Measurements from ENCODE around the gene THRB.

The THRB gene

DNA sequence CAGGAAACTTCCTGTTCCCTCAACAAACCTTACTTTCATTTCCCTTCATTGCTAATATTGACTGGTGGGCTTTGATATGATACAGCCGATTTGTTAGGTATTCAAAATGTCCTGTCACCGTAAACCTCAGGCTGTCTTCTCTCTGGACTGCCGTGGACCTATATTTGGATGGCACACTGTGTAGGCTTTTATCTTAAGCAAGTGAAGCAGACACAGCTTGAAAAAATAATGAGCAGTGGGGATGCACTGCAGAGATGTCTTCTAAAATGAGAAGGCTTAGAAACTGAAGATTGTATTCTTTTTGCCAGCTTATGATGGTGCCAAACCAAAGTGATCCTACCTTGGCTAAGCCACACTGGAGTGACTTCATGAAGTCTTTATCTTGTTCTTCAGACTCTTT, 283.3 kb downstream of the THRB start:
- Histone ChIP-seq H3K27me3 (replicated peaks; ENCODE audit: control insufficient read depth, insufficient read depth, low read length, poor library complexity, severe bottlenecking) (no peaks in the 10 kb centered on the region), H3K4me1 (ENCODE audit: control insufficient read depth, insufficient read depth, low read length, poor library complexity, severe bottlenecking) (no peaks in the 10 kb centered on the region), H3K36me3 (ENCODE audit: control insufficient read depth, insufficient read depth, low read length) (no peaks in the 10 kb centered on the region), H3K27ac (ENCODE audit: insufficient read depth, low read length, poor library complexity, severe bottlenecking) (no peak overlapping the region), H3K9me3 (ENCODE audit: control insufficient read depth, low read length) (no peaks in the 10 kb centered on the region), H3K4me3 (ENCODE audit: insufficient read depth, low read depth, low read length, poor library complexity, severe bottlenecking) (no peak overlapping the region)
- no peak for DNase-seq

DNA sequence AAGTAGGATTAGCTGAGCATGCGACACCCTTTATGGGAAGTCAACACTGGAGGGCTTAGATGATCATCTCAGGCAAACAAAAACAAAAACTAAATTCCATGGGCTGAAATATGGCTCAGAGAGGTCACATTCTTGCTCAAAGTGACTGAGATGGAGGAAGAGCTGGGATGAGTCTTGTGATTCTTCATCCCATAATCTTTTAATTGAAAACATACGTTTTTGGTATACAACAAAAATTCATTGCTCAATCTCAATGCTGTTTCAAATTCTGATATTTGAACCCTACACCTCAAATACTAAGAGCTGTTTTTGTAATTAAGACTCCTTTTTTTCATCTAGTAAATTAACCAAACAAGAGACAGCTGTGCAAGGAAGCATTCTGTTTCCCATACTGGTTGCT, 292.6 kb downstream of the THRB start:
- no peaks in the 10 kb centered on the region for H3K4me1 ChIP-seq (ENCODE audit: control insufficient read depth, insufficient read depth, low read length, poor library complexity, severe bottlenecking)
- no peak overlapping the region for H3K27ac ChIP-seq (ENCODE audit: insufficient read depth, low read length, poor library complexity, severe bottlenecking)
- H3K9me3 ChIP-seq (ENCODE audit: control insufficient read depth, low read length): no peaks in the 10 kb centered on the region
- DNase-seq: no peak
- H3K4me3 ChIP-seq (ENCODE audit: insufficient read depth, low read depth, low read length, poor library complexity, severe bottlenecking): no peak overlapping the region
- H3K27me3 ChIP-seq (replicated peaks; ENCODE audit: control insufficient read depth, insufficient read depth, low read length, poor library complexity, severe bottlenecking): no peaks in the 10 kb centered on the region
- H3K36me3 ChIP-seq (ENCODE audit: control insufficient read depth, insufficient read depth, low read length): no peaks in the 10 kb centered on the region

DNA sequence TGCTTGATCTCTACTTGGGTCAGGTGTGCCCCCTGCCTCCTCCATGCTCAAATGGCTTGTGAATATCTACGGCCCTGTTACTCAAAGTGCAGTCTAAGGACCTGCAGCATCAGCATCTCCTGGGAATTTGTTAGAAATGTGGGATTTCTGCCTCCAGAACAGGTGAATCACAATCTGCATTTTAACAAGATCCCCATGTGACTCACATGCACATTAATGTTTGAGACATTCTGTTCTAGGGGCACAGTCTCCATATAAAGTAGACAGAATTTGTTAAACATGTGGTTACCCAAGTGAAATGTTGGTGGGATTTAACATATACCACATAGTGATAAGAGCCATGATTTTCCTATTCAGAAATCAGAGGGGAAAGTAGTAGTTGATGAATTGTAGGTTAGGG, 293.3 kb downstream of the THRB start:
- Histone ChIP-seq H3K4me3 (ENCODE audit: insufficient read depth, low read depth, low read length, poor library complexity, severe bottlenecking) (no peak overlapping the region), H3K9me3 (ENCODE audit: control insufficient read depth, low read length) (no peaks in the 10 kb centered on the region), H3K27ac (ENCODE audit: insufficient read depth, low read length, poor library complexity, severe bottlenecking) (no peak overlapping the region), H3K4me1 (ENCODE audit: control insufficient read depth, insufficient read depth, low read length, poor library complexity, severe bottlenecking) (no peaks in the 10 kb centered on the region), H3K27me3 (replicated peaks; ENCODE audit: control insufficient read depth, insufficient read depth, low read length, poor library complexity, severe bottlenecking) (no peaks in the 10 kb centered on the region), H3K36me3 (ENCODE audit: control insufficient read depth, insufficient read depth, low read length) (no peaks in the 10 kb centered on the region)
- no peak for DNase-seq

DNA sequence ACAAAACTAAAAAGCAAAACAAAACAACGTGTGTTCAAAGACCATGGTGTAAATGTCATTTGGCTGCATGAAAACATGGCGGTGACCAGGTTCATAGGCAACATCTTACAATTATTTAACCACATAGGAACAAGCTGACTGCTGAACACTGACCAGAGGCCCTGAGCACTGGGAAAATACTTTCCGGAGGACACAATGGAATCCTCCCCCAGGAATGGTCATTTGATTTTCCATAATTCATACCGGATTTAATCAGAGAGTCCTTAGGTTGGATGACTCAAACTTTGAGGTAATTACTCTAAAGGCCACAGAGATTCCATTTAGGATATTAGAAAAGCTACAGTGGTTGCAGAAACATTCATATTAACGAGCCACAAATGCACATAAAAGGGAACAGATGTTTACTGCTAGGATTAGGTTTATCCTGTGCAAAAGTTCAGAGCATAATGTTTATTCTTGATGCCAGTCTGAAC, 294.8 kb downstream of the THRB start:
- Histone ChIP-seq H3K4me1 (ENCODE audit: control insufficient read depth, insufficient read depth, low read length, poor library complexity, severe bottlenecking) (no peaks in the 10 kb centered on the region), H3K27ac (ENCODE audit: insufficient read depth, low read length, poor library complexity, severe bottlenecking) (no peak overlapping the region), H3K36me3 (ENCODE audit: control insufficient read depth, insufficient read depth, low read length) (no peaks in the 10 kb centered on the region), H3K4me3 (ENCODE audit: insufficient read depth, low read depth, low read length, poor library complexity, severe bottlenecking) (no peak overlapping the region), H3K9me3 (ENCODE audit: control insufficient read depth, low read length) (no peaks in the 10 kb centered on the region), H3K27me3 (replicated peaks; ENCODE audit: control insufficient read depth, insufficient read depth, low read length, poor library complexity, severe bottlenecking) (no peaks in the 10 kb centered on the region)
- no peak for DNase-seq

DNA sequence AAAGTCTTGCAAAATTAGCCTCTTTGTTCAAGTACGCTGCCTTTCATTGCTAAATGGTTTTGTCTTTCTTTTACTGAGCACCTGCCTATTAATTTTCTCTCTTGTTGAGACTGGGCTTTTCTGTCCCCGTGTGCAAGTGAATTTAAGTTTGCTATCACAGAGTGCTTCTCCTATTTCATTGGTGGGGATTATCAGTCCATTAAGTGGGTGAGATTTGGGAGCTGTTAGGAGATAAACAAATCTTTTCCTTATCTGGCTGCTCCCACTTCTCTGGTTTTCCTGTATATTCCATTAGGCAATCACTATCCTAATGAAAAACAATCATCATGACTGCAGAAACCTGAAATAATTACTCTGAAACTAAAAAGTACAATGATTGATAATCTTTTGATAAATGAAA, 295.4 kb downstream of the THRB start:
- Histone ChIP-seq H3K9me3 (ENCODE audit: control insufficient read depth, low read length) (no peaks in the 10 kb centered on the region), H3K4me3 (ENCODE audit: insufficient read depth, low read depth, low read length, poor library complexity, severe bottlenecking) (no peak overlapping the region), H3K27ac (ENCODE audit: insufficient read depth, low read length, poor library complexity, severe bottlenecking) (no peak overlapping the region), H3K27me3 (replicated peaks; ENCODE audit: control insufficient read depth, insufficient read depth, low read length, poor library complexity, severe bottlenecking) (no peaks in the 10 kb centered on the region), H3K4me1 (ENCODE audit: control insufficient read depth, insufficient read depth, low read length, poor library complexity, severe bottlenecking) (no peaks in the 10 kb centered on the region), H3K36me3 (ENCODE audit: control insufficient read depth, insufficient read depth, low read length) (no peaks in the 10 kb centered on the region)
- no peak for DNase-seq

DNA sequence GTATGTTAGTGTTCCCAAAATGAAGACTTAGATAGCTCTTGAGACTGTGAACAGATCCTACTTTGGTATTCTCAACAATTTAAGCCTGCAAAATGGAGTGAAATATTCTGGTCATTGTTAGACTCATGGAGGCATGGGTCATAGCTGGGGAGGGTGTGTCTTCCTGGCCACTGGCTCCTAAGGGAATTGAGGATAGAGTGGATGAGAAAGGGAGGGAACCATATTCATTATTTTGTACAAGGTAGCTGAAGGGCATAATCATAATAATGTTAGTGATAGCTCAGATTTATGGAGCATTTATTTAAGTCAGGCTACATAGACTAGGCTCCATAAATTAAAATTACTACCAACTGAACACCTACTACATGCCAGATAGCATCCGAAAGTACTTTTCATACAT, 295.9 kb downstream of the THRB start:
- Histone ChIP-seq H3K36me3 (ENCODE audit: control insufficient read depth, insufficient read depth, low read length) (no peaks in the 10 kb centered on the region), H3K9me3 (ENCODE audit: control insufficient read depth, low read length) (no peaks in the 10 kb centered on the region), H3K27me3 (replicated peaks; ENCODE audit: control insufficient read depth, insufficient read depth, low read length, poor library complexity, severe bottlenecking) (no peaks in the 10 kb centered on the region), H3K27ac (ENCODE audit: insufficient read depth, low read length, poor library complexity, severe bottlenecking) (no peak overlapping the region), H3K4me1 (ENCODE audit: control insufficient read depth, insufficient read depth, low read length, poor library complexity, severe bottlenecking) (no peaks in the 10 kb centered on the region), H3K4me3 (ENCODE audit: insufficient read depth, low read depth, low read length, poor library complexity, severe bottlenecking) (no peak overlapping the region)
- DNase-seq: no peak

DNA sequence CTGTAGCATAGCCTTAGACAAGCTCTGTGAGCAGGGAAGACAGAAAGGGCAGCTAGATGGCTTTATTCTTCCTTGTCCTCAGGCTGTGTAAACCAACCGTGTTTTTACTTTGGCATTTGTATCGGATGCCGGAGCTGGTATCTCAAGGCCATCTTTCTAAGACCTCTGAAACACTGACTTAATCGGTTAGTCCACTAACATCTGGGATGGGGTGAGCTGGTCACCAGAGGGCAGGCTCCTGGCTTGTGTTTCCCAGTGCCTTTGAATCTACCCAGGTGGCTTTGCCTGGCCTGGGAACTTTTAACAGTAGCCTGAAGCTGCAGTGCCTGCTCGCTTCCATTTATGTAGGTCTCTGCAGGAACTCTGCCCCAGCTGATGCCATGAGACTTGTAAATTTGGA, 296.8 kb downstream of the THRB start:
- H3K4me1 ChIP-seq (ENCODE audit: control insufficient read depth, insufficient read depth, low read length, poor library complexity, severe bottlenecking): no peaks in the 10 kb centered on the region
- H3K4me3 ChIP-seq (ENCODE audit: insufficient read depth, low read depth, low read length, poor library complexity, severe bottlenecking): no peak overlapping the region
- DNase-seq: no peak
- H3K27ac ChIP-seq (ENCODE audit: insufficient read depth, low read length, poor library complexity, severe bottlenecking): no peak overlapping the region
- no peaks in the 10 kb centered on the region for H3K36me3 ChIP-seq (ENCODE audit: control insufficient read depth, insufficient read depth, low read length)
- no peaks in the 10 kb centered on the region for H3K27me3 ChIP-seq (replicated peaks; ENCODE audit: control insufficient read depth, insufficient read depth, low read length, poor library complexity, severe bottlenecking)
- no peaks in the 10 kb centered on the region for H3K9me3 ChIP-seq (ENCODE audit: control insufficient read depth, low read length)

DNA sequence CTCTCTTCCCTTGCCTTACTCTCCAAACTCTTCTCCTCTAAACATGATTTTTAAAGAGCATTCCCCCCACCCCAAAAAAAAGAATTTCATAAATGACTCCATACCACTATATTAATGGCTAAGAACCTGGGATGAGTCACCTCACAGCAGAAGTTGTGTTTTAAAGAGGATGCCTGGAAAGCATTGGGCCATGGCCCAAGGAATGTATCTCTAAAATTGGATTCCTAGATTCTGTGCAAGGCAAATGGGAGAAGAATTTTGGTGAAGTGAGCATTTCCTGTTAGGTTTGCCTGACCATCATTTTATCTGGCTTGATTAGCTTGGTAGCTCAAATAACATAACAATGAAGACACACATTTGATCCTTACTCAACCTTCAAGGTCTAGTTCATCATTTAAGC, 298.1 kb downstream of the THRB start:
- DNase-seq: no peak
- no peaks in the 10 kb centered on the region for H3K9me3 ChIP-seq (ENCODE audit: control insufficient read depth, low read length)
- H3K4me1 ChIP-seq (ENCODE audit: control insufficient read depth, insufficient read depth, low read length, poor library complexity, severe bottlenecking): no peaks in the 10 kb centered on the region
- H3K36me3 ChIP-seq (ENCODE audit: control insufficient read depth, insufficient read depth, low read length): no peaks in the 10 kb centered on the region
- no peak overlapping the region for H3K27ac ChIP-seq (ENCODE audit: insufficient read depth, low read length, poor library complexity, severe bottlenecking)
- H3K4me3 ChIP-seq (ENCODE audit: insufficient read depth, low read depth, low read length, poor library complexity, severe bottlenecking): no peak overlapping the region
- no peaks in the 10 kb centered on the region for H3K27me3 ChIP-seq (replicated peaks; ENCODE audit: control insufficient read depth, insufficient read depth, low read length, poor library complexity, severe bottlenecking)

DNA sequence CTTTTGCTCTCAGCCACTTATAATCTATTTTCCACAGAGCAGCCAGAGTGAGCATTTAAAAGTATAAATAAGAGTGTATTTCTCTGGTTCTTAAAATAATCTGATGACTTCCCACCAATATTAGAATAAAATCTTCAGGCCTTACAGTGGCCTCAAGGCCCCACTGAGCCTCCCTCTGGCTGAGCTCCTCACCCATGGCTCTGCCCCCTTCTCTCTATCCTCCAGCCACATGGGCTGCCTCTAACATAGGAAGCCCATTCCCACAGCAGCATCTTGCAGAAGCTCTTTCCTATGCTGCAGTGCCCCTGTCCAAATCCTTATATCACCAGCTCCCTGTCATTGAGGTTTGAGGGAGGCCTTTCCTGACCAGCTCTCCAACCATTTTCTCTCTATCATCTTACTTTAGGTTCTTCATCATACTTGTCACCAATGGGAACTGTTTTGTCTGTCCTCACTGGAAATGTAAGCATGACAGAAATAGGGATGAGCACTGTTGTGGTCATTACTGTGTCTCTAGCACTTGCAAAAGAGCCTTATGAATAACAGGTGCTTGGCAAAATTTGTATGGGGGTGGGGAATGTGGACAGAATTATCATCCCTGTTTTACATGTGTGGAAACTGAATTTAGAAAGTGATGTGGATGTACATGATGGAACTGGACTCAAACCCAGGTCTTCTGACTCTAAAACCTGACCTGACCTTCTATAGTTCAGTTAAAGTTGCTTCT, 299.0 kb downstream of the THRB start:
- no peaks in the 10 kb centered on the region for H3K27me3 ChIP-seq (replicated peaks; ENCODE audit: control insufficient read depth, insufficient read depth, low read length, poor library complexity, severe bottlenecking)
- H3K4me1 ChIP-seq (ENCODE audit: control insufficient read depth, insufficient read depth, low read length, poor library complexity, severe bottlenecking): no peaks in the 10 kb centered on the region
- no peaks in the 10 kb centered on the region for H3K9me3 ChIP-seq (ENCODE audit: control insufficient read depth, low read length)
- no peak overlapping the region for H3K4me3 ChIP-seq (ENCODE audit: insufficient read depth, low read depth, low read length, poor library complexity, severe bottlenecking)
- no peak for DNase-seq
- H3K36me3 ChIP-seq (ENCODE audit: control insufficient read depth, insufficient read depth, low read length): no peaks in the 10 kb centered on the region
- H3K27ac ChIP-seq (ENCODE audit: insufficient read depth, low read length, poor library complexity, severe bottlenecking): no peak overlapping the region

DNA sequence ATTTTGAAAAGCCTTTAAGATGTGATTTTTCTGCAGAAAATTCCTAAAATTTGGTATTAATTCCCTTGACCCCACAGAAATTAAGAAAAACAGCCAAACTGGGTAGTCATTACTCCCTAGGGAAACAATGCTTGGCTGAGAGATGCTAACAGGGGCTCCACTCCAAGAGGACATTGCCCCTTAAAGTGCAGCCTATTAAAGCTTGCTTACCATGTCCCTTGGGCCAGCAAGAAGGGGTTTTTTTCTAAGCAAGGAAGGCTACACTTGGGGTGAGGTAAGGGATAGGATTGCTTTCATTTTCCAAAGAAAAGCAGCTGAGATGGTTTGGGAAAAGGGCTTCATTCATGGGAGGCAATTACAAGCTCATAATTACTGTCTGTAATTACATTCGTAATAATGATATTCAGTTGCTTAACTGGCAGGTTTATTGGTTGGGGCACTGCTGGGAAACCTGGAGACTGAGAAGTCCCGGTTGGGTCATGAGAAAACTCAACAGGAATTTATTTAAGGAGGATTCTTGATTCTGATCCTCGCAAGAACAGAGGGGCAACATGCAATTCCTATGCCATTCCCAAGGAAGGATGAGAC, 302.1 kb downstream of the THRB start:
- no peak overlapping the region for H3K27ac ChIP-seq (ENCODE audit: insufficient read depth, low read length, poor library complexity, severe bottlenecking)
- no peak for DNase-seq
- no peak overlapping the region for H3K4me3 ChIP-seq (ENCODE audit: insufficient read depth, low read depth, low read length, poor library complexity, severe bottlenecking)
- no peaks in the 10 kb centered on the region for H3K36me3 ChIP-seq (ENCODE audit: control insufficient read depth, insufficient read depth, low read length)
- no peaks in the 10 kb centered on the region for H3K27me3 ChIP-seq (replicated peaks; ENCODE audit: control insufficient read depth, insufficient read depth, low read length, poor library complexity, severe bottlenecking)
- no peaks in the 10 kb centered on the region for H3K4me1 ChIP-seq (ENCODE audit: control insufficient read depth, insufficient read depth, low read length, poor library complexity, severe bottlenecking)
- H3K9me3 ChIP-seq (ENCODE audit: control insufficient read depth, low read length): no peaks in the 10 kb centered on the region

All from effector memory CD4-positive, alpha-beta T cell (primary cell).